Measurements from ENCODE around the gene SLC27A2. TPM values are rescaled to one million over a fixed set of nuclear protein-coding genes. Genes with fewer than 3 reads are reported as not detected.

The SLC27A2 gene
- total RNA-seq, 3 donors from 2014 or later, result 7.2 to 15.0 (median 14.4) TPM

GRCh38 chr15:50275091-50275490 is 93.1 kb downstream of the SLC27A2 start:
- no peak overlapping the region for H3K4me3 Mint-ChIP-seq
- peaks cover 16% of the 10 kb centered on the region for H3K4me1 Mint-ChIP-seq (ENCODE audit: low read depth)
- H3K36me3 Mint-ChIP-seq (ENCODE audit: insufficient read depth), result peaks cover 14% of the 10 kb centered on the region
- H3K9me3 Mint-ChIP-seq, result no peaks in the 10 kb centered on the region
- DNase-seq (no peak), ATAC-seq (no peak)
- no peaks in the 10 kb centered on the region for H3K27me3 Mint-ChIP-seq (ENCODE audit: low read depth)

GRCh38 chr15:50275908-50276307 is 93.9 kb downstream of the SLC27A2 start:
- no peaks in the 10 kb centered on the region for H3K27me3 Mint-ChIP-seq (ENCODE audit: low read depth)
- peaks cover 16% of the 10 kb centered on the region for H3K4me1 Mint-ChIP-seq (ENCODE audit: low read depth)
- DNase-seq (no peak), ATAC-seq (no peak)
- H3K36me3 Mint-ChIP-seq (ENCODE audit: insufficient read depth), result peaks cover 17% of the 10 kb centered on the region
- no peaks in the 10 kb centered on the region for H3K9me3 Mint-ChIP-seq
- no peak overlapping the region for H3K4me3 Mint-ChIP-seq

GRCh38 chr15:50277370-50277769 is 95.4 kb downstream of the SLC27A2 start:
- no peaks in the 10 kb centered on the region for H3K27me3 Mint-ChIP-seq (ENCODE audit: low read depth)
- peaks cover 16% of the 10 kb centered on the region for H3K4me1 Mint-ChIP-seq (ENCODE audit: low read depth)
- DNase-seq (no peak), ATAC-seq (no peak)
- no peaks in the 10 kb centered on the region for H3K9me3 Mint-ChIP-seq
- peaks cover 17% of the 10 kb centered on the region for H3K36me3 Mint-ChIP-seq (ENCODE audit: insufficient read depth)
- no peak overlapping the region for H3K4me3 Mint-ChIP-seq

DNA sequence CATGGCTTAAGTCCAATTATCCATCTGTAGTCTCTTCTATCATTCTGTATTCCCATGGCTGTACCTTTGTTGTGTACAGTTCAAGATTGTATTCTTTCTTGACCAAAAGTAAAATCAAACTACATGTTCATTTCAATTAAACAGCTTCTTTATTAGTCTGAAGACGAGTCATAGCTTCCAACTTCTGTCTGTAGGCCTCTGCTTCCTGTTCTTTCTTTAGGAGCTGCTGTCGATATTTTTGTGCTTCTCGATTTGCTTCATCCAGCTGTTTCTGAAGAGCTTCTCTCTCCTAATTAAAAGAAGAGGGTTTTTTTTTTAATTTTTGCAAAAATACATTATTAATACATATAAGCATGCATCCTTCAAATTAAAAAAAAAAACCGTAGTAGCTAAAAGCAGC is 96.5 kb downstream of the SLC27A2 start:
- H3K4me1 Mint-ChIP-seq (ENCODE audit: low read depth), result peaks cover 16% of the 10 kb centered on the region
- no peaks in the 10 kb centered on the region for H3K9me3 Mint-ChIP-seq
- no peak for DNase-seq
- H3K4me3 Mint-ChIP-seq, result no peak overlapping the region
- peaks cover 17% of the 10 kb centered on the region for H3K36me3 Mint-ChIP-seq (ENCODE audit: insufficient read depth)
- H3K27me3 Mint-ChIP-seq (ENCODE audit: low read depth), result no peaks in the 10 kb centered on the region
- ATAC-seq, result no peak

DNA sequence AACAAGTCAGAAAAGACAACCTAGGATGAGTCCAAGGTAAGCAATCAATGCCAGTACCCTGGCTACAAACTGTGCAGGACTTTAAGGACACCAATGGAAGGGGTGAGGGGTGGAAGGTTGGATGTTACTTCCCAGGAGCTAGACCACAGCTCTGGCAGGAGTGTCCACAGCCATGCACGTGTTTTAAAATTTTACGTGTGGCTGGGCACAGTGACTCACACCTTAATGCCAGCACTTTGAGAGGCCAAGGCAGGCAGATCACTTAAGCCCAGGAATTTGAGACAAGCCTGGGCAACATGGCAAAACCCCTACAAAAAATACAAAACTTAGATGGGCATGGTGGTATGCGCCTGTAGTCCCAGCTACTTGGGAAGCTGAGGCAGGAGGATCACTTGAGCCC is 98.3 kb downstream of the SLC27A2 start:
- ATAC-seq (no peak), DNase-seq (no peak)
- no peaks in the 10 kb centered on the region for H3K9me3 Mint-ChIP-seq
- no peaks in the 10 kb centered on the region for H3K27me3 Mint-ChIP-seq (ENCODE audit: low read depth)
- peaks cover 12% of the 10 kb centered on the region for H3K4me1 Mint-ChIP-seq (ENCODE audit: low read depth)
- H3K4me3 Mint-ChIP-seq, result no peak overlapping the region
- H3K36me3 Mint-ChIP-seq (ENCODE audit: insufficient read depth), result peaks cover 26% of the 10 kb centered on the region

GRCh38 chr15:50281427-50281826 is 99.4 kb downstream of the SLC27A2 start:
- Mint-ChIP-seq H3K4me1 (ENCODE audit: low read depth) (peaks cover 2% of the 10 kb centered on the region), H3K4me3 (no peak overlapping the region), H3K27me3 (ENCODE audit: low read depth) (no peaks in the 10 kb centered on the region), H3K9me3 (no peaks in the 10 kb centered on the region), H3K36me3 (ENCODE audit: insufficient read depth) (peaks cover 29% of the 10 kb centered on the region)
- DNase-seq (no peak), ATAC-seq (no peak)

Other genes starting within 250 kb of the SLC27A2 start
- 1 to 10 TPM; 1.4 to 2.7 (median 1.4) TPM for gene ATP8B4, start 63.0 kb upstream of the SLC27A2 start, total RNA-seq
- 1 to 10 TPM in 1 of 3 donors, under 1 TPM in 2; 0.29 to 1.5 (median 0.71) TPM for gene HDC, start 83.5 kb downstream of the SLC27A2 start, total RNA-seq
- 10 to 100 TPM; 54.6 to 65.8 (median 58.9) TPM for gene GABPB1, start 173.0 kb downstream of the SLC27A2 start, total RNA-seq
- 10 to 100 TPM; 40.7 to 47.3 (median 43.1) TPM for gene USP8, start 242.2 kb downstream of the SLC27A2 start, total RNA-seq

Data from activated T-cell treated with anti-CD3 and anti-CD28 coated beads, Interleukin-2, amount 50 U/mL, for 4 hours (primary cell).